SK-N-SH (cell line): Measurements from ENCODE around the gene CES3. TPM values are rescaled to one million over a fixed set of nuclear protein-coding genes. Genes with fewer than 3 reads are reported as not detected.

Source experiments
- CTCF ChIA-PET: fragments of 300-600, 350-600 bp; formaldehyde crosslinking; extraction: SDS; loops from one replicate; lab custom pipeline; 2021; lab: Yijun Ruan, JAX
- POLR2A ChIA-PET: fragments of 350-600 bp; sonication (Branson Sonifier 250); formaldehyde crosslinking; extraction: SDS; loops from one replicate; lab custom pipeline; 2020; ENCODE audit warnings: antibody characterized with exemption, inconsistent platforms; lab: Yijun Ruan, JAX
- DNase-seq: peaks from one replicate; pipeline ENCODE4 v3.0.0; 2012
- H2AFZ ChIP-seq: fragments of 200-600 bp; sonication (generic); 2 replicates; pipeline ENCODE4 v1.8.1; 2016; ENCODE audit warnings: antibody characterized with exemption, mild to moderate bottlenecking, low read depth
- H3F3A ChIP-seq: fragments of 200-600 bp; sonication (generic); replicated peaks from 2 replicates; pipeline ENCODE3; 2016; ENCODE audit warnings: antibody characterized with exemption, mild to moderate bottlenecking; ENCODE audit not compliant: insufficient read depth
- H3K27ac ChIP-seq, 2 experiments: fragments of 200-500 bp in 1 of 2; fragments of 200-600 bp in 1 of 2; sonication (Bioruptor generic) in 1 of 2; sonication (generic), shearing (Covaris generic) in 1 of 2; 2 replicates each; pipeline versions ENCODE4 v1.5.1 to v1.6.1; 2014 to 2016; ENCODE audit warnings: low read depth in 2 of 2, inconsistent platforms in 1 of 2, low read length in 1 of 2, mild to moderate bottlenecking in 1 of 2, mixed read lengths in 1 of 2
- H3K27me3 ChIP-seq: fragments of 200-600 bp; sonication (generic), shearing (Covaris generic); 2 replicates; pipeline ENCODE4 v1.6.1; 2016; ENCODE audit warnings: mixed run types; ENCODE audit not compliant: insufficient read depth
- H3K36me3 ChIP-seq, 2 experiments: fragments of 200-500 bp in 1 of 2; fragments of 200-600 bp in 1 of 2; sonication (Bioruptor generic) in 1 of 2; sonication (generic) in 1 of 2; replicated peaks in 1 of 2; 2 replicates each; pipeline versions ENCODE3 to v1.5.1; 2014 to 2016; ENCODE audit warnings: low read length in 1 of 2, mild to moderate bottlenecking in 1 of 2; ENCODE audit not compliant: insufficient read depth in 2 of 2, control insufficient read depth in 1 of 2
- H3K4me1 ChIP-seq, 2 experiments: fragments of 200-500 bp in 1 of 2; fragments of 200-600 bp in 1 of 2; sonication (Bioruptor generic) in 1 of 2; sonication (generic), shearing (Covaris generic) in 1 of 2; 2 replicates each; pipeline versions ENCODE4 v1.5.1 to v1.6.1; 2014 to 2016; ENCODE audit warnings: low read depth in 1 of 2, low read length in 1 of 2, mixed run types in 1 of 2; ENCODE audit not compliant: insufficient read depth in 2 of 2, control insufficient read depth in 1 of 2
- H3K4me2 ChIP-seq: fragments of 200-600 bp; sonication (generic), shearing (Covaris generic); 2 replicates; pipeline ENCODE4 v1.6.1; 2017; ENCODE audit warnings: mixed run types
- H3K4me3 ChIP-seq, 2 experiments: fragments of 200-500 bp in 1 of 2; fragments of 200-600 bp in 1 of 2; sonication (Bioruptor generic) in 1 of 2; sonication (generic), shearing (Covaris generic) in 1 of 2; 2 replicates each; pipeline versions ENCODE4 v1.5.1 to v1.8.1; 2014 to 2016; ENCODE audit warnings: low read depth in 2 of 2, inconsistent platforms in 1 of 2, low read length in 1 of 2, mild to moderate bottlenecking in 1 of 2, mixed read lengths in 1 of 2, moderate library complexity in 1 of 2
- H3K79me2 ChIP-seq: fragments of 200-600 bp; sonication (generic); 2 replicates; pipeline ENCODE4 v1.8.1; 2017; ENCODE audit warnings: mild to moderate bottlenecking; ENCODE audit not compliant: insufficient read depth
- H3K9ac ChIP-seq: fragments of 200-600 bp; sonication (generic); 2 replicates; pipeline ENCODE4 v1.6.1; 2017; ENCODE audit warnings: mixed run types
- H3K9me2 ChIP-seq: fragments of 200-600 bp; sonication (generic); 2 replicates; pipeline ENCODE4 v1.6.1; 2017; ENCODE audit warnings: mixed run types
- H3K9me3 ChIP-seq: fragments of 200-600 bp; sonication (generic); 2 replicates; pipeline ENCODE4 v1.6.1; 2017; ENCODE audit warnings: mixed run types, mild to moderate bottlenecking, moderate library complexity
- H4K20me1 ChIP-seq: fragments of 200-600 bp; sonication (generic); 2 replicates; pipeline ENCODE4 v1.6.1; 2017; ENCODE audit warnings: mild to moderate bottlenecking, mixed run types; ENCODE audit not compliant: insufficient read depth
- CTCF ChIP-seq: fragments of 200-600 bp; sonication (generic); IDR thresholded peaks from 2 replicates; pipeline ENCODE4 v1.6.1; 2017; ENCODE audit warnings: antibody characterized with exemption, mild to moderate bottlenecking, moderate library complexity
- ELF1 ChIP-seq: IDR thresholded peaks from 2 replicates; pipeline ENCODE4 v1.4.0; 2012
- EZH2phosphoT487 ChIP-seq: fragments of 200-600 bp; sonication (generic); IDR thresholded peaks from 2 replicates; pipeline ENCODE4 v1.6.1; 2017; ENCODE audit warnings: low read depth, mixed run types, mild to moderate bottlenecking, antibody characterized with exemption, moderate library complexity, borderline replicate concordance
- GABPA ChIP-seq: IDR thresholded peaks from 2 replicates; pipeline ENCODE4 v1.4.0; 2012; ENCODE audit warnings: low read depth, mild to moderate bottlenecking
- GATA2 ChIP-seq: sonication (generic); formaldehyde crosslinking; IDR thresholded peaks from 2 replicates; pipeline ENCODE4 v1.5.0; 2020; ENCODE audit warnings: mild to moderate bottlenecking, missing genetic modification reagents
- IRF3 ChIP-seq: fragments of 150-350 bp; IDR thresholded peaks from 2 replicates; pipeline ENCODE4 v1.6.1; 2016; ENCODE audit warnings: mild to moderate bottlenecking, low read depth, low read length
- REST ChIP-seq: IDR thresholded peaks from 2 replicates; pipeline ENCODE4 v1.6.1; 2012; ENCODE audit warnings: mild to moderate bottlenecking, low read depth, low read length, moderate library complexity
- RFX5 ChIP-seq: IDR thresholded peaks from 2 replicates; pipeline ENCODE4 v1.6.1; 2012; ENCODE audit warnings: mild to moderate bottlenecking, improper control_type of control experiment, low read length
- RXRA ChIP-seq: IDR thresholded peaks from 2 replicates; pipeline ENCODE4 v1.4.0; 2012; ENCODE audit warnings: low read depth, mild to moderate bottlenecking, borderline replicate concordance
- SMC3 ChIP-seq: IDR thresholded peaks from 2 replicates; pipeline ENCODE4 v1.6.1; 2012; ENCODE audit warnings: low read depth, low read length, improper control_type of control experiment
- WGBS: methylation state at CpG from one replicate; pipeline ENCODE4 v1.1.6; 2017; ENCODE audit warnings: low lambda C conversion rate; 5-methylcytosine and 5-hydroxymethylcytosine counted together
- polyA plus RNA-seq, 3 experiments: library from polyadenylated mRNA; depleted of rRNA; stranded (reverse); fragments of >200 nt; gene quantifications; 2 replicates each; pipeline ENCODE4 v1.2.3, GENCODE V29; 2012

Gene CES3
- polyA plus RNA-seq, 1 of the 3 experiments (the other 2 are of a cell fraction) = 1.4 TPM

- no peak overlapping the region for H2AFZ ChIP-seq
- ChIA-PET CTCF (interaction anchor here (1.5 to 13.6 kb wide), 3 partner anchors 20 to 33 kb away, joined by 5 to 174 read pairs (median 5); no protein-coding TSS in a partner anchor), POLR2A (no interaction called here)
- no peak for DNase-seq
- no peaks in the 10 kb centered on the region; a peak in 1 of 4 replicates for H3K4me1 ChIP-seq
- no peaks in the 10 kb centered on the region for H4K20me1 ChIP-seq
- no peak overlapping the region for H3K9ac ChIP-seq
- H3K27me3 ChIP-seq = no peaks in the 10 kb centered on the region
- no peaks in the 10 kb centered on the region for H3K36me3 ChIP-seq
- 73% methylated on average over 7 of the region's 9 CpGs for WGBS
- no peak overlapping the region for H3K27ac ChIP-seq
- H3K4me3 ChIP-seq = no peak overlapping the region
- no peaks in the 10 kb centered on the region for H3K9me2 ChIP-seq
- TF ChIP-seq RXRA (no peak), RFX5 (no peak), GABPA (no peak), EZH2phosphoT487 (no peak), REST (no peak), SMC3 (no peak), CTCF (no peak), GATA2 (CRISPR knock-in tag) (no peak)
- H3K79me2 ChIP-seq = no peaks in the 10 kb centered on the region
- no peaks in the 10 kb centered on the region for H3F3A ChIP-seq
- H3K4me2 ChIP-seq = no peak overlapping the region
- no peaks in the 10 kb centered on the region for H3K9me3 ChIP-seq
Observed at GRCh38 chr16:66920924-66921680, 40.0 kb upstream of the CES3 start.

GRCh38 chr16:66921729-66922450 is 39.2 kb upstream of the CES3 start:
- CTCF ChIA-PET = interaction anchor here (1.5 to 13.6 kb wide), 3 partner anchors 21 to 32 kb away, joined by 5 to 174 read pairs (median 5); no protein-coding TSS in a partner anchor
- no peak overlapping the region for H3K9ac ChIP-seq
- H3K4me2 ChIP-seq = no peak overlapping the region
- no peaks in the 10 kb centered on the region for H3K9me2 ChIP-seq
- H3F3A ChIP-seq = no peaks in the 10 kb centered on the region
- no peak overlapping the region for H2AFZ ChIP-seq
- 91% methylated on average over 22 of the region's 42 CpGs for WGBS
- no peak for DNase-seq
- H3K27ac ChIP-seq = no peak overlapping the region
- TF ChIP-seq IRF3 (no peak), RFX5 (no peak), ELF1 (no peak)
- TF ChIP-seq, all 33 proteins: peak for 0
- Histone ChIP-seq H3K79me2 (no peaks in the 10 kb centered on the region), H3K9me3 (no peaks in the 10 kb centered on the region), H3K27me3 (no peaks in the 10 kb centered on the region), H3K36me3 (no peaks in the 10 kb centered on the region), H3K4me3 (no peak overlapping the region), H4K20me1 (no peaks in the 10 kb centered on the region), H3K4me1 (no peaks in the 10 kb centered on the region; a peak in 1 of 4 replicates)
- POLR2A ChIA-PET = no interaction called here
